Activated CD8-positive, alpha-beta memory T cell treated with anti-CD3 and anti-CD28 coated beads, Interleukin-2, amount 10 ng/mL, durations not matched to agents 7 days and 5 days (primary cell): ENCODE data around the gene PHLDB2. TPM values are rescaled to one million over a fixed set of nuclear protein-coding genes. Genes with fewer than 3 reads are reported as not detected.
A peak's percentile ranks its signal among the peaks of the same experiment; 100 is the strongest.

Experiments
- ATAC-seq: fragments of 150-1000 bp; cut with Tn5 transposase; one replicate; pipeline ENCODE4 v1.10.0; 2021; ENCODE audit warnings: moderate library complexity
- CTCF ChIA-PET: fragments of 350-600 bp; sonication (Branson Sonifier 250); formaldehyde crosslinking; loops from one replicate; lab custom pipeline; 2021; ENCODE audit warnings: antibody characterized with exemption; lab: Charles Lee
- DNase-seq: peaks from one replicate; pipeline ENCODE4 v3.0.0-alpha.2; 2020
- H3K27ac Mint-ChIP-seq: one replicate; pipeline ENCODE4 v1.8.0; 2021; ENCODE audit warnings: mild to moderate bottlenecking, mixed read lengths
- H3K27me3 Mint-ChIP-seq: one replicate; pipeline ENCODE4 v1.8.0; 2021; ENCODE audit warnings: mixed read lengths
- H3K36me3 Mint-ChIP-seq: one replicate; pipeline ENCODE4 v1.8.0; 2021; ENCODE audit warnings: mild to moderate bottlenecking, mixed read lengths
- H3K4me1 Mint-ChIP-seq: one replicate; pipeline ENCODE4 v1.8.0; 2021; ENCODE audit warnings: mixed read lengths
- H3K4me3 Mint-ChIP-seq: one replicate; pipeline ENCODE4 v1.8.0; 2021; ENCODE audit warnings: mild to moderate bottlenecking, moderate library complexity, mixed read lengths
- H3K9me3 Mint-ChIP-seq: one replicate; pipeline ENCODE4 v1.8.0; 2022; ENCODE audit warnings: low read depth, mixed read lengths
- total RNA-seq, 2 experiments: library from RNA; stranded (reverse); gene quantifications; one replicate each; pipeline ENCODE4 v1.2.3, GENCODE V29; 2021

Gene PHLDB2
- total RNA-seq, 2 experiments from 2014 or later, result 4.4 to 4.8 TPM

DNA sequence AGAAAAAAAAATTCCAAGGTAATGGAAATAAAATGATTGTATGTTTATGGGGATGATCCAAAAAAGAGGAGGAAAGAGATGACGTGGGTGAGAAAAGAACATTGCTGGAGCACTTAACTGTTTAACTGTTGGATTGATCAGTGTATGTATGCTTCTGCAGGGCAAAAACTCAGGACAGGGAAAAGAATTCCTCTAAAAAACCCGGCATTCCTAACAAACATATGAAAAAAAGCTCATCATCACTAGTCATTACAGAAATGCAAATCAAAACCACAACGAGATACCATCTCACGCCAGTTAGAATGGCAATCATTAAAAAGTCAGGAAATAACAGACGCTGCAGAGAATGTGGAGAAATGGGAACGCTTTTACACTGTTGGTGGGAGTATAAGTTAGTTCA is 1.6 kb upstream of the PHLDB2 start:
- no peak for DNase-seq
- H3K9me3 Mint-ChIP-seq, result no peaks in the 10 kb centered on the region
- peaks cover 25% of the 10 kb centered on the region for H3K27me3 Mint-ChIP-seq
- H3K4me1 Mint-ChIP-seq, result peaks cover 16% of the 10 kb centered on the region
- H3K4me3 Mint-ChIP-seq, result no peak overlapping the region
- CTCF ChIA-PET, result no interaction called here
- no peak for ATAC-seq
- no peaks in the 10 kb centered on the region for H3K36me3 Mint-ChIP-seq
- peak overlapping the region; percentile 9 for H3K27ac Mint-ChIP-seq

DNA sequence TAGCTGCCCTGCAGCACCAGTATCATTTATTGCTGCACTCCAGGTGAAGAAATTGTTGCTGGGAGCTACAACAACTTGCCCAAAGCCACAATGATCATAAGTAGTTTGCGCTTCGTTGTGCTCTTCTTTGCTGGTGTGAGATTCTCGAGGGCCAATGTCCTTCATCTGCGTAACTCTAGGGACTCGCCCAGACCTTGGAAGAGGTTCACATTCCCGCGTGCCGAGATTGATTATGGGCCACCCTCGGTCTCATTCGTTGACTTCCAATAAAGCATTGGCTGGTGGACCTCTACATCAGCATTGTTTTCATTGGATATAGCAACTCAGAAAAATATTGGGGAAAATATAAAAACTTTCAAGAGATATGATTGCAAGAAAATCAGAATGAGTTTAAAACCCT is 423 bp upstream of the PHLDB2 start:
- CTCF ChIA-PET, result interaction anchor here (1.1 to 3.7 kb wide), 4 partner anchors 122 to 189 kb away, joined by 3 to 51 read pairs (median 4); no protein-coding TSS in a partner anchor
- Mint-ChIP-seq H3K4me3 (peak overlapping the region; percentile 91), H3K4me1 (peaks cover 16% of the 10 kb centered on the region), H3K36me3 (no peaks in the 10 kb centered on the region), H3K27ac (no peak overlapping the region), H3K9me3 (no peaks in the 10 kb centered on the region), H3K27me3 (peaks cover 31% of the 10 kb centered on the region)
- DNase-seq (no peak), ATAC-seq (no peak)

DNA sequence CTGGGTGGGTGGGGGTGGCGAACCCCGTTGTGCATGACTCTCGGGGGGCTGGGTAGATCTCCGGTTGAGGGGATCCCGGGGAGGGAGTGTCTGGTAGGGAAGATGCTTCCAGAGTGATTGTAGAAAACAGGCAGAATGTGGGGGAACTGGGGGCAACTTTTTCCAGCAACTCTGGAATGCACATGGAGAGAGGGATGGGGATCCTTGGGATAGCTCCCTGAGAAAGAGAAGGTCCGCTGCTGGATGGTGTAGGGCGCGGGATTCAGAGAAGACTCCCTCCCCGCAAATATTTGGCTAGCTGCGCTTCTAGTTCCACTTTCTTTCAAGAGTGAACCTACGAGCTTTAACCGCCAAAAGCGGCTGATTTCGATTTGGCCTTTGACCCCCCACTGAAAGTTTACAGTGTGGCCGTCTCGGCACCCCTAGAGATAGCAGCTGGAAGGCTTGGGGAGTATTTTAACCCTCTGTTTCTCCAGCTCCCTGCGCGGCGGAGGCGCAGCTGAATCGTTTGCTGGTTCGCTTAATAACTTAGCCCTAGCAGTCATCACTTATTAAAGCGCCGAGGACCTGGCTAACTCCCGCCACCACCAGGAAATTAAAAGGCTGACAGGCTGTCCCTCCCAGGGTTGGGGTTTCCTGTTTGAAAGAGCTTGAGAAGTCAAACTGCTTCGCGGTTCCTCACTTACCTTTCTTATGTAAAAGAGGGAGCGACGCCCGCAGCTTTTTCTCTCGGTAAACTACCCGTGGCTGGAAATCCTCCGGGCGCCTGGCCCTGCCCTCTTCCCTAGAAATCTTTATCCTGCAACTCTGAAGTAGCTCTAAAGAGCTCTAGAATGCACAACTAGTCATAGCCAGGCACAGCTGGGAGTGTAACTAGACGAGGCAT is 1.2 kb downstream of the PHLDB2 start:
- peaks cover 33% of the 10 kb centered on the region for H3K27me3 Mint-ChIP-seq
- no peaks in the 10 kb centered on the region for H3K9me3 Mint-ChIP-seq
- peak overlapping the region; percentile 91 for H3K4me3 Mint-ChIP-seq
- peak overlapping the region; percentile 77 for H3K27ac Mint-ChIP-seq
- ATAC-seq, result peak; percentile 75
- peak; percentile 84 for DNase-seq
- H3K36me3 Mint-ChIP-seq, result no peaks in the 10 kb centered on the region
- CTCF ChIA-PET, result interaction anchor here (0.6 to 3.7 kb wide), 24 partner anchors 8 to 223 kb away, joined by 3 to 51 read pairs (median 4); partner anchors contain the start of gene ABHD10
- peaks cover 16% of the 10 kb centered on the region for H3K4me1 Mint-ChIP-seq

DNA sequence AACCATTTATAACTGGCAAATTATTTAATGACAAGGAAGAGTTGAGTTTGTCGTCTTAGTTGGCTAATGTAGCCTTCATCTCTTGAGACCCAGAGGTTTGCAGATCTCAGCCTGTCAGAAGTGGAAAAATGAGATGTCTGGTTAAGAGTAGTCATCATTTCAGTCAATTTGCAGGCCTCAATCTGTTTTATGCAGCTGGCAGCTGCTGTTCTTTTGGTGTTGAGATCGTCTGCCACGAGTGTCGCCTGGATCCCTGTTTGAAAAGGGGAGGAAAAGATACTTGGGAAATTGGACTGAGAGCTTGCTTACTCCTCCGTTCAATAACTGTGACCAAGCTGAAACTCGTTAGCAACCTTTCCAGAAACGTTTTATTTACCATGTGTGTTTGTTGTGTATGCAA is 2.3 kb downstream of the PHLDB2 start:
- CTCF ChIA-PET, result interaction anchor here (1.1 to 3.7 kb wide), 5 partner anchors 106 to 171 kb away, joined by 3 to 51 read pairs (median 5); no protein-coding TSS in a partner anchor
- Mint-ChIP-seq H3K36me3 (no peaks in the 10 kb centered on the region), H3K27ac (no peak overlapping the region), H3K4me1 (peaks cover 16% of the 10 kb centered on the region), H3K4me3 (no peak overlapping the region), H3K27me3 (peaks cover 33% of the 10 kb centered on the region), H3K9me3 (no peaks in the 10 kb centered on the region)
- no peak for DNase-seq
- no peak for ATAC-seq

DNA sequence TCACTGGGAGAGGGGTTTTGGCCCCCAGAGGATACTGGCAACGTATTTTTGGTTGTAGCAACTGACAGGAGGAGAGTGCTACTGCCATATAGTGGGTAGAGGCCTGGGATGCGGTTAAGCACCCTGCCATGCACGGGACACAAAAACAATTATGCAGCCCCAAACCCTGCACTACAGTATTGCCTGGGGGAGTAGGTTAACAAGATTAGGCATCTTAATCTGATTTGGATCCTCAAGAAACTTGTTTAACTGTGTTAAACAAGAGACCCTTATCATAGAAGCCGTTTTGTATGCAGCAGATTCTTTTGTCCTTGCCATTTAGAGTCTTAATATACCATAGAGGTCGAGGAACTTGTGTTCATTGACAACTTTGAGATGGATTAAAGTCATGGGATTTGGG is 3.4 kb downstream of the PHLDB2 start:
- CTCF ChIA-PET, result interaction anchor here (1.1 kb wide), 1 partner anchor 151 kb away, joined by 3 read pairs; no protein-coding TSS in a partner anchor
- H3K27ac Mint-ChIP-seq, result no peak overlapping the region
- DNase-seq, result no peak
- ATAC-seq, result no peak
- H3K4me1 Mint-ChIP-seq, result peaks cover 16% of the 10 kb centered on the region
- H3K27me3 Mint-ChIP-seq, result peaks cover 30% of the 10 kb centered on the region
- no peaks in the 10 kb centered on the region for H3K9me3 Mint-ChIP-seq
- no peak overlapping the region for H3K4me3 Mint-ChIP-seq
- no peaks in the 10 kb centered on the region for H3K36me3 Mint-ChIP-seq

DNA sequence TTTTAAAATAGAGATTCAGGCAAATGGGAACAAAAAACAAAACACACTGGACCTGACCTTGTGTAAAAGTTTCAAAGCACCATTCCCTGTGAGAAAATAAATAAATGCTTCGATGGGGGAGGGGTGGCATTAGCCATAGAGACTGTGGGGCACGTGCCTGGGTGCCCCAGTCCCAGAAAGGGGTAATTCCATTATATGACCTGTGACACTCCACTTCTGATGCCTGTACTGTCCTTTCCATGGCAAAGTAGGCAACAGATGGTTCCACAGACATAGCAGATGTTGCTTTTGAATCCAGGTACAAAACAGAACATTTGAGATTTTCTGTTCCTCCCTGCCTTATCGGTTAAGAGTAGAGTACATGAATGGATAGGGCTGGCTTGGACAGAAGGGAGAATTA is 3.9 kb downstream of the PHLDB2 start:
- no peak for DNase-seq
- peaks cover 15% of the 10 kb centered on the region for H3K4me1 Mint-ChIP-seq
- no peak overlapping the region for H3K4me3 Mint-ChIP-seq
- H3K27me3 Mint-ChIP-seq, result peaks cover 25% of the 10 kb centered on the region
- H3K9me3 Mint-ChIP-seq, result no peaks in the 10 kb centered on the region
- H3K36me3 Mint-ChIP-seq, result no peaks in the 10 kb centered on the region
- no peak for ATAC-seq
- H3K27ac Mint-ChIP-seq, result no peak overlapping the region
- CTCF ChIA-PET, result no interaction called here

DNA sequence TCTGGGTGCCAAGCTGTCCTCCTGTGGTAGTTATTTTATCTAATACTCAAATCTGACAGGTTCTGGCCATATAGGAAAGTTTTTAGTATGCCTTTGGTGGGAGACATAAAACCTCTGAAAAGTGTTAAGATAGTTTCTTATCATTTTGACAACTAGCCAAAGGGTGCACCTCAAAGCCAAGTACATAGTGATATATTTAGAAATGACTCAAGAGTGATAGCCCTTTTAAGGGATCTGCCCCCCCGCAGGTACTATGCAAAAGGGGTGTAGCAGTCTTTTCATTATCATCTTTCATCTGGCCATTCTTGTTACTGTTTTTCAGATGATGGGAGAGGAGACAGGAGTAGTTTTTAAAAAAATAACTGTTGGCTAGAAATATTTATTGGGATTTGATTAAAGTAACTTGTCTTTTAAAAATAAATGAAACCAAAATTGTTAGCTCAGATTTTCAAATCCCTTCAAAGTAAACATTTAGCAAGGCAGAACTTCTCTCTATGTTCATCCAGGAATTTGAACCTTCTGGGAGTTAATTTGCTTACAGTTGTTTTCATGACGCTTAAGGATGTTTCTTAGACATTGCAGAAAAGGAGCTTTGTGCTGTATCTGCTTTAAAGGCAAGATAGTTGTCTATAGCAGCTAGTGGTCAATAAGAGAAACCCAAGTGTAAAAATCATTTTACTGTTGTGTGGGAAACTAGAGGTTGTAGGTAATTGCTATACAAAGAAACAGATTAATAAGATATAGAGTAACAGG is 5.1 kb downstream of the PHLDB2 start:
- peaks cover 19% of the 10 kb centered on the region for H3K27me3 Mint-ChIP-seq
- H3K4me1 Mint-ChIP-seq, result peaks cover 8% of the 10 kb centered on the region
- DNase-seq (no peak), ATAC-seq (no peak)
- CTCF ChIA-PET, result interaction anchor here (1.5 kb wide), 1 partner anchor 103 kb away, joined by 3 read pairs; no protein-coding TSS in a partner anchor
- H3K36me3 Mint-ChIP-seq, result no peaks in the 10 kb centered on the region
- no peak overlapping the region for H3K27ac Mint-ChIP-seq
- no peaks in the 10 kb centered on the region for H3K9me3 Mint-ChIP-seq
- no peak overlapping the region for H3K4me3 Mint-ChIP-seq

DNA sequence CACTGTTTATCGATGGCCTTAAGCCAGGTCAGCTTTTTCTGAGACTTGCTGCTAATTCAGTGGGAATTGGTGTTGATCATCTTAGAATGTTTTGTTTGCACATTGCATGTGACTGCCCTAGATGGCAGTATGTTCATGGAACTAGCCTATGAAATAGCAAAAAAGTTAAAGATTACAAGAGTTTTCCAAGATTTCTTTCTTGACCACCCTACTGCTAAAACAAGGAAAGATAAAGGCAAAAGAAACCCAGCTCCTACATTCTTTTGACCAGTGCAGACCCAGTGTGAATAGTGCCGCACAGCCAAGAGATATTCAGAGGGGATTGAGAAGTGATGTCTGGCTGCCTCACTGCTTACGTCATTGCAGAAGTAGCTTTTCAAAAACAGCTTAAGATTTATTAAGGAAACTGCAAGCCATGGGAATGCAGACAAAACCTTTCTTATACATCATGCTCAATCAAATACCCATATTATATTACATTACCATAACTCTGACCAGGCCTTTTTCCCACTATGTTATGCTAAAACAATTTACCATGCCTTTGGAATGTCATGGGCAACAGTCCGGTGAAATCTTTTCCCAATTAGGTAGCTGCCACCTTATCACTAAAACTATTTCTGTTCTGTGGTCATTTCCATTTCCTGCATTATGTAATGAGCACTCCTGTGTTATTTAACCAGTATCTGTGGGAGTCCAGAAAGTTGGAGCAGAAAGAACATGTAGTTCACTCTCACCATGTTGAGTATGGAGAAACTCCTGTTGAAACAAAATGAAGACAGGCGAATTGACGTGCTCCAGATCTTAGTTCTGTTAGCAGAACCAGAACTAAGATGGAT is 6.0 kb downstream of the PHLDB2 start:
- H3K9me3 Mint-ChIP-seq, result no peaks in the 10 kb centered on the region
- H3K27ac Mint-ChIP-seq, result no peak overlapping the region
- CTCF ChIA-PET, result interaction anchor here (0.6 to 1.5 kb wide), 2 partner anchors 102 to 140 kb away, joined by 3 read pairs; no protein-coding TSS in a partner anchor
- peaks cover 8% of the 10 kb centered on the region for H3K4me1 Mint-ChIP-seq
- no peak overlapping the region for H3K4me3 Mint-ChIP-seq
- DNase-seq (no peak), ATAC-seq (no peak)
- H3K27me3 Mint-ChIP-seq, result peaks cover 19% of the 10 kb centered on the region
- no peaks in the 10 kb centered on the region for H3K36me3 Mint-ChIP-seq

DNA sequence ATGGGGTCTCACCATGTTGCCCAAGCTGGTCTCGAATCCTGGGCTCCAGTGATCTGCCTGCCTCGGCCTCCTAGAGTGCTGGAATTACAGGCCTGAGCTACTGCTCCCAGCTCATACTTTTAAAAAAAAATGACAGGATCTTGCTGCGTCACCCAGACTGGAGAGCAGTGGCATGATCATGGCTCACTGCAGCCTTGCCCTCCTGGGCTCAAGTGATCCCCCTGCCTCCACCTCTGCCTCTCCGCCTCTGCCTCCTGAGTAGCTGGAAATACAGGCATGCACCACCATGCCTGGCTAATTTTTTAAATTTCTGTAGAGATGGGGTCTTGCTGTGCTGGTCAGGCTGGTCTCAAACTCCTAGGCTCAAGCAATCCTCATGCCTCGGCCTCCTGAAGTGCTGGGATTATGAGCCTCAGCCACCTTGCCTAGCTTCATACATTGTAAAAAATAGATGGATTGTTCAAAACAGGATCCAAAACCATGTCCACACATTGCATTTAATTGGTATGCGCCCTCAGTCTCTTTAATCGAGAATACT is 8.9 kb downstream of the PHLDB2 start:
- Mint-ChIP-seq H3K4me1 (no peaks in the 10 kb centered on the region), H3K36me3 (no peaks in the 10 kb centered on the region), H3K27me3 (peaks cover 5% of the 10 kb centered on the region), H3K9me3 (no peaks in the 10 kb centered on the region), H3K4me3 (no peak overlapping the region), H3K27ac (no peak overlapping the region)
- DNase-seq (no peak), ATAC-seq (no peak)
- CTCF ChIA-PET, result interaction anchor here (1.1 to 1.9 kb wide), 3 partner anchors 8 to 152 kb away, joined by 3 to 5 read pairs (median 4); no protein-coding TSS in a partner anchor

DNA sequence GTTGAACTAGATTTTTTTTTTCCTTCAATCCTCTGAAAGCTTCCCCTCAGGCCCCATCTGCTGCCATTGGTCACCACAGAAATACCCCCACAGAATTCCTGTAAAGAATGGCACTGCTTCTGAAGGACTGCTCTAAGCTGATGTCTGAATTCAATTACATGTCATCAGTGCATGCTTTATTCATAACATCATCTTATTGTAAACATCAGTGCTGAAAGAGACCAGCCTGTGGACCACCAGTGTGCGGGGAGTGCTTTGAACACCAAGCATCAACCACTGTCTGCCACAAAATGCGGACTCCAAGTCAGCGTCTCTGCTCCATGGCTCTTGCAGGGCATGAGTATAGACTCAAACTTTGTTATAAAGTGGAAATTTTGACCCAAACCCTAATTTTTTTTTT is 11.6 kb downstream of the PHLDB2 start:
- H3K4me1 Mint-ChIP-seq, result no peaks in the 10 kb centered on the region
- ATAC-seq (no peak), DNase-seq (no peak)
- CTCF ChIA-PET, result no interaction called here
- no peaks in the 10 kb centered on the region for H3K27me3 Mint-ChIP-seq
- H3K27ac Mint-ChIP-seq, result no peak overlapping the region
- no peaks in the 10 kb centered on the region for H3K36me3 Mint-ChIP-seq
- H3K9me3 Mint-ChIP-seq, result no peaks in the 10 kb centered on the region
- H3K4me3 Mint-ChIP-seq, result no peak overlapping the region

DNA sequence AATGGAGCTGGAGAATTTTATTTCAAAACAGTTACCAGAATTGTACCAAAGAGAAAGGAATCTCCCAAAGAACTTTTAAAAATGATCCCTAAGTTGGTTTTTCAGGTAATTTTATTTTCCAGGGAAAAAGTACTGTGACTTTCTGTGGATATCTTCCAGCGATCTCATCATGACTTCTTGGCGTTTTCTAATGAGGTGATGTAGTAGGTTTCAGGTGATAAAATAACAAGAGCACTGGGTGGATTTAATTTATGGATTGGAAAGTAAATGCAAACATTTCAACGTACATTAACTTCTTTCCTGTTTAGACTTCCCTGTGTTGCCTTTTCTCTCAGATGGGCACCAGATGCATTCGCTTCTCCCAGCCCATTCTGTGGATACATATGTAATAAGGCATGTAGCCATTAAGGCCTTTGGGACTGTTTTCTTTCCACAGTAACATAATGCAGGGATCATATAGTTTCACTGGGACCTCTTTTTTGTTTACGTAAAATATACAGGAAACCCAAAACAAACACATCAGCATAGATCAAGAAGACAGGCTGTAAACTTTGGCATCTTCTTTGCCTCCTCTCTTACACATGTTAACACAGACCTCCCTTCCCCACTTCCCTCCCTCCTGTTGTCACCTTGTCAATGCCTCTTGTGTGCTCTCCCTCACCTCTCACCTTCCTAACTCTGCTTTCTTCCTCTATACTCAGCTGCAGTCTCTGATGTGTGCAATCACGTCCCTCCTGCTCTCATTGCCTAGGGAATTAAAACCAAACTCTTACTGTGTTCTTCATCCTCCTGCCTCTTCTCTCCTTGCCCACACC is 13.0 kb downstream of the PHLDB2 start:
- H3K36me3 Mint-ChIP-seq, result no peaks in the 10 kb centered on the region
- CTCF ChIA-PET, result interaction anchor here (0.5 to 1.1 kb wide), 2 partner anchors 12 to 218 kb away, joined by 3 read pairs; no protein-coding TSS in a partner anchor

DNA sequence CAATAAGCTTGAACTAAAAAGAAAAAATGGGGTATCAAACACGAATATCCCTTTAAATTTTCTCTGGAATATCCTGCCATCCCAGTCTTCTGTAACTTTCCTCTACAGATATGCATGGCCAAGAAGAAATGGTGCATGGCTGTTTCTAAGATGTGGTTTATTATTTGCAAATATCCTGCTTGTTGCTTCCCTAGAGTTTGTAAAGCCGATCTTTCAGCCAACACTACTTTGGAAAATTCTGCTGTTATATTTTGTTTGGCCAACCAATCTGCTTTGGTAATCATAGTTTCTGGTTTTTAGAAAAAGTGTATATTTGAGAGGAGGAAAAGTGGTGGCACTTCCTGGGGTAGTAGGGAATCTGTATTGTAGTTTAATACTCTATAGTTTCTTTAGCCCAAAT is 13.9 kb downstream of the PHLDB2 start:
- no peaks in the 10 kb centered on the region for H3K36me3 Mint-ChIP-seq
- DNase-seq, result no peak
- H3K9me3 Mint-ChIP-seq, result no peaks in the 10 kb centered on the region
- H3K27ac Mint-ChIP-seq, result no peak overlapping the region
- H3K4me3 Mint-ChIP-seq, result no peak overlapping the region
- CTCF ChIA-PET, result interaction anchor here (1.1 kb wide), 1 partner anchor 13 kb away, joined by 3 read pairs; no protein-coding TSS in a partner anchor
- no peaks in the 10 kb centered on the region for H3K27me3 Mint-ChIP-seq
- H3K4me1 Mint-ChIP-seq, result no peaks in the 10 kb centered on the region
- no peak for ATAC-seq

More for the DNA sequence above, 13.0 kb downstream of the PHLDB2 start:
- Mint-ChIP-seq H3K27me3 (no peaks in the 10 kb centered on the region), H3K27ac (no peak overlapping the region), H3K4me3 (no peak overlapping the region), H3K9me3 (no peaks in the 10 kb centered on the region), H3K4me1 (no peaks in the 10 kb centered on the region)
- DNase-seq, result no peak
- no peak for ATAC-seq
